HG03575 (cell line): ENCODE measurements around the gene CALM1.

ENCODE experiments used
- ATAC-seq: cut with Tn5 transposase; IDR thresholded peaks from one replicate; pipeline ENCODE4 v1.9.1; 2021; ENCODE audit not compliant: unreplicated experiment, insufficient number of reproducible peaks, low FRiP score; ENCODE audit errors: extremely low read depth

CALM1 gene

GRCh38 chr14:90396341-90397339 is at the start of gene CALM1:
CALM1 (plus strand) TSS chr14:90397029; CDS start chr14:90397231, 202 bp downstream.
- ATAC-seq: peak; percentile 28

GRCh38 chr14:90348270-90348669 is 48.6 kb upstream of the CALM1 start:
- no peak for ATAC-seq

GRCh38 chr14:90349739-90350138 is 47.1 kb upstream of the CALM1 start:
- no peak for ATAC-seq

- no peak for ATAC-seq
Observed at GRCh38 chr14:90354551-90355298, 42.1 kb upstream of the CALM1 start.

GRCh38 chr14:90355540-90356518 is 41.0 kb upstream of the CALM1 start:
- no peak for ATAC-seq

GRCh38 chr14:90356925-90357324 is 39.9 kb upstream of the CALM1 start:
- no peak for ATAC-seq

- no peak for ATAC-seq
Observed at GRCh38 chr14:90358359-90358758, 38.5 kb upstream of the CALM1 start.

GRCh38 chr14:90361865-90362557 is 34.8 kb upstream of the CALM1 start:
- ATAC-seq: no peak

GRCh38 chr14:90362558-90362896 is 34.3 kb upstream of the CALM1 start:
- no peak for ATAC-seq

- no peak for ATAC-seq
Observed at GRCh38 chr14:90368946-90369721, 27.7 kb upstream of the CALM1 start.

GRCh38 chr14:90373887-90374286 is 22.9 kb upstream of the CALM1 start:
- ATAC-seq: no peak

GRCh38 chr14:90374813-90375212 is 22.0 kb upstream of the CALM1 start:
- no peak for ATAC-seq

GRCh38 chr14:90375934-90376333 is 20.9 kb upstream of the CALM1 start:
- no peak for ATAC-seq

GRCh38 chr14:90378249-90378648 is 18.6 kb upstream of the CALM1 start:
- no peak for ATAC-seq

GRCh38 chr14:90379106-90379505 is 17.7 kb upstream of the CALM1 start:
- ATAC-seq: no peak

- no peak for ATAC-seq
Observed at GRCh38 chr14:90381011-90381786, 15.6 kb upstream of the CALM1 start.

GRCh38 chr14:90381999-90382451 is 14.8 kb upstream of the CALM1 start:
- ATAC-seq: no peak
